Pons (tissue), 1 donor: ENCODE measurements around the gene MRPL16.
A peak's percentile ranks its signal among the peaks of the same experiment; 100 is the strongest.

ENCODE experiments used
- DNase-seq: peaks from one replicate; pipeline ENCODE4 v3.0.0-alpha.2; 2016; ENCODE audit warnings: low spot score

The MRPL16 gene

DNA sequence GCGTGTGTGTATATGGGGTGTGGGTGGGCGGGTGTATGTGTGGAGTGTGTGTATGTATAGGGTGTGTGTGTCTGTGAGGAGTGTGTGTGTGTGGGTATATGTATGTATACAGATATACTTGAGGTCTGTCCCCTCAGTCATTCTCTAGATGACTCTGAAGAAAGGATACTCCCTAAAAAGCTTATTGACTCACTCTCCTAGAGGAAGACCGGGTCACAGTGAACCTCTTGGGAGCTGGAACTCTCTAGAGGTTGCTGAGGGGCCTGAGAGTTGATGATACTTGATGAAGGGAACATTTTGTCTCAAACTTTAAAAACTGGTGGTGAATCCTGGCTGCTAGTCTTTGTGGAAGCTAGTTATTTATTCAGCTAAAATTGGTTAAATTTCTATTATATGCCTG is 40.3 kb downstream of the MRPL16 start:
- DNase-seq, result no peak

- DNase-seq, result no peak
Measured at GRCh38 chr11:59769828-59770227, 40.8 kb downstream of the MRPL16 start.

DNA sequence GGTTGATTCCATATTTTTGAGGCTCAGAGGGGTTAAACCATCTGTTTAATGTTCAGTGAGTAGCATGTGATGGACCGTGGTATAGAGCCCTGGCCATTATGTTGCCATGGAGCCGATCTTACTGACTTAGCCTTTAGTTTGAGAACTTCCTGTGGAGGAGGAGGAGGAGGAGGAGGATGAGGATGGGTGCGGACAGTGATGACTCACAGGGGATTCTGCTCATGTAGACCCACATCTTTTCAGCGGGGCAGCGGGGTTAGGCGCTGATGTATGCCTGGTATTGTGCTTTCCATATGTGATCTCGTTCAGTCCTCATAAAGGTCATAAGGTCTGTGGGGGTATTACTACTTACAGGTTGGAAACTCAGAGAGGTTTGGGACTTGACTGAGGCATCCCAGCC is 41.5 kb downstream of the MRPL16 start:
- DNase-seq, result no peak

GRCh38 chr11:59767225-59767611 is 43.4 kb downstream of the MRPL16 start:
- DNase-seq, result no peak

- DNase-seq, result no peak
Measured at GRCh38 chr11:59766542-59767224, 43.9 kb downstream of the MRPL16 start.

GRCh38 chr11:59765068-59765735 is 45.4 kb downstream of the MRPL16 start:
- DNase-seq, result peak; percentile 46

DNA sequence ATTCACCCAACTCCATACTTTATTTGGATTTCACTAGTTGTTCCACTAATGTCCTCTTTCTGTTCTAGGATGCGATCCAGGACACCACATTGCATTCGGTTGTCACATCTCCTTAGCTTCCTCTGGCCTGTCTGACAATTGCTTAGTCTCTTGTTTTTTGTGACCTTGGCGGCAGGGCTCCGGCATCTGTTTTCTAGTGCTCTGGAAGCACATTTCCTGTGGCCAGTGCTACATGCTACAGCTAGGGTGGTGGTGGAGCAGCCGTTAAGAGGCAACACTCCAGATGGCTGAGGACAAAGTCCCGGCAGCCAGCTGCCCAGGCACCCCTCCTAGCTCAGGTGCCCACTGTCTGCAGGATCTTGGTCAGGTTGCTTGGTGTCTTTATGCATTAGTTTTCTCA is 48.6 kb downstream of the MRPL16 start:
- no peak for DNase-seq

GRCh38 chr11:59760771-59761170 is 49.8 kb downstream of the MRPL16 start:
- DNase-seq, result no peak

DNA sequence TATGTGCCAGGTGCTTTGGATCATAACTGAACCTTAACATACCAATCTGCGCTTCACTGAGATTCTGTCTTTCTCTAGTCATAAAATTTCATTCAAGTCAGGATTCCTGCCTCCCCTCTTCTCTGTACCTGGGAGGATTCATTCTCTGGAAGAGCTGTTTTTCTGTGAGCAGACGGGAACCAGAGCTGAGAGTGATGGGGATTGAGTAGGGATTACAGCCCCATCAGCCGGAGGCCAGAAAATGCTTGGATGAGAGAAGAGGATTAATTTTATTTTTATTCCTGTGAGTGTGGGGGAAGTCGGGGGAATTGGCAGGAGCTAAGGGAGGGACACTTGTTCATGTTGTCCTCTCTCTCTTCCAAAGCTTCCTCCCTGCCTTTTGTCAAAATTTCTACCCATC is 50.7 kb downstream of the MRPL16 start:
- DNase-seq, result no peak

DNA sequence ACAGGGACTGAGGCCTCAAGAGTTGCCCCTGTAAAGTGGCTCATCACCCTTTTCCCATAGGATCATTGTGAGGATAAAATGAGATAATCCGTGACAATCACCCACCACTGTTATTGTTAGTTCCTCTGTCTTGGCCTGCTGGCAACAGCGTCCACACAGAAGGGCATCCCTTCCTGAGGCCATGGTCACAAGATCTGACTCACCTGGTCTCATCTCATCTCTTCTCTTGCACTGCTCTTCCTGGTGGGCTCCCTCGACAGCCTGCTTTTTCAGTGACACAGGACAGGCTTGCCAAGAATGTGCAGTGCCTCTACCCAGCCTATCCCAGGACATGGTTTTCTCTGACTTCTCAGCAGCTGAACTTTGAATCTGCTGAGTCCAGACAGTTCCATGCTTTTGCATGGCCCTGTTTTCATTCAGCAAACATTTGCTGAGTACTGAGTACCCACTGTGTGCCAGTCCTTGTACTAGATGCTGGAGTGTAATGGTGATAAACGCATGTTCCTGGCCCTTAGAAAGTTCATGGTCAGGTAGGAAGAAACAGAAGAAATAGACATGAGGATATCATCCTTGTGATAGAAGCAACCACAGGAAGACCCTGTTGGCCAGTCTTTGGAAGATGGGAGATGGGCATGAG is 52.1 kb downstream of the MRPL16 start:
- no peak for DNase-seq

- no peak for DNase-seq
Measured at GRCh38 chr11:59756845-59757244, 53.7 kb downstream of the MRPL16 start.

GRCh38 chr11:59756558-59756840 is 54.1 kb downstream of the MRPL16 start:
- no peak for DNase-seq
